Peyer's patch (tissue), 4 donors: ENCODE measurements around the gene EIF4B. TPM values are rescaled to one million over a fixed set of nuclear protein-coding genes. Genes with fewer than 3 reads are reported as not detected.

ENCODE experiments used
- DNase-seq, 3 donors: peaks; one replicate each; pipeline ENCODE4 v3.0.0-alpha.2; 2017 to 2019
- H3K27ac ChIP-seq, 4 donors: fragments of 200-600 bp; sonication (generic); one replicate each; pipeline ENCODE4 v1.5.1; 2016 to 2019
- H3K27me3 ChIP-seq, 2 donors: fragments of 200-600 bp; sonication (generic); one replicate each; pipeline ENCODE4 v1.5.1; 2019
- H3K36me3 ChIP-seq, 3 donors: fragments of 200-600 bp; sonication (generic); one replicate each; pipeline ENCODE4 v1.5.1; 2016 to 2019
- H3K4me1 ChIP-seq, 4 donors: fragments of 200-600 bp; sonication (generic); one replicate each; pipeline ENCODE4 v1.5.1; 2016 to 2019
- H3K4me3 ChIP-seq, 4 donors: fragments of 200-600 bp; sonication (generic); 1 replicate in 3 of 4; 2 replicates in 1 of 4; pipeline ENCODE4 v1.5.1; 2016 to 2019; ENCODE audit warnings: mild to moderate bottlenecking in 1 of 4
- H3K9me3 ChIP-seq, 4 donors: fragments of 200-600 bp; sonication (generic); one replicate each; pipeline ENCODE4 v1.5.1; 2016 to 2019; ENCODE audit warnings: mild to moderate bottlenecking in 1 of 4
- CTCF ChIP-seq, 6 experiments: fragments of 450-650 bp in 4 of 6; fragments of 200-600 bp in 2 of 6; sonication (generic) in 1 of 6; IDR thresholded peaks; one replicate each; pipeline ENCODE4 v1.5.1; 2017 to 2019; ENCODE audit warnings: antibody characterized with exemption in 6 of 6, mild to moderate bottlenecking in 3 of 6, moderate library complexity in 1 of 6
- POLR2A ChIP-seq, 2 donors: fragments of 450-650 bp; IDR thresholded peaks; one replicate each; pipeline ENCODE4 v1.5.1; 2017; ENCODE audit warnings: antibody characterized with exemption in 2 of 2, mild to moderate bottlenecking in 2 of 2, moderate library complexity in 2 of 2
- total RNA-seq, 4 donors: library from RNA; depleted of rRNA; stranded (reverse); fragments of >200 nt; gene quantifications; one replicate each; pipeline ENCODE4 v1.1.0, GENCODE V29; 2016

Gene EIF4B
- total RNA-seq, 4 donors from 2014 or later, result 234 to 531 (median 250) TPM

GRCh38 chr12:52976574-52977071 is 29.6 kb upstream of the EIF4B start:
- no peak for DNase-seq

GRCh38 chr12:52977170-52977569 is 29.1 kb upstream of the EIF4B start:
- Histone ChIP-seq H3K36me3 (no peaks in the 10 kb centered on the region), H3K4me3 (no peak overlapping the region), H3K9me3 (no peaks in the 10 kb centered on the region), H3K4me1 (peaks cover 0 to 16% (median 2%) of the 10 kb centered on the region in 4 donors), H3K27me3 (no peaks in the 10 kb centered on the region), H3K27ac (no peak overlapping the region)
- DNase-seq, result no peak
- TF ChIP-seq POLR2A (IDR thresholded peaks at IDR 0.05) (no peak), CTCF (IDR thresholded peaks at IDR 0.05) (no peak)

More at GRCh38 chr12:52976574-52977071, 29.6 kb upstream of the EIF4B start:
- Histone ChIP-seq H3K36me3 (no peaks in the 10 kb centered on the region), H3K4me1 (peaks cover 0 to 16% (median 2%) of the 10 kb centered on the region in 4 donors), H3K27me3 (no peaks in the 10 kb centered on the region), H3K27ac (no peak overlapping the region), H3K9me3 (no peaks in the 10 kb centered on the region), H3K4me3 (no peak overlapping the region)
- TF ChIP-seq POLR2A (IDR thresholded peaks at IDR 0.05), result no peak
- no peak for TF ChIP-seq CTCF (IDR thresholded peaks at IDR 0.05)

GRCh38 chr12:52980096-52980649 is 26.1 kb upstream of the EIF4B start:
- DNase-seq, result no peak
- Histone ChIP-seq H3K36me3 (no peaks in the 10 kb centered on the region), H3K4me3 (no peak overlapping the region), H3K27me3 (no peaks in the 10 kb centered on the region), H3K27ac (no peak overlapping the region), H3K9me3 (no peaks in the 10 kb centered on the region), H3K4me1 (peaks cover 0 to 7% (median 0%) of the 10 kb centered on the region in 4 donors)
- TF ChIP-seq POLR2A (IDR thresholded peaks at IDR 0.05) (no peak), CTCF (IDR thresholded peaks at IDR 0.05) (no peak)

- peak overlapping the region in 1 of 4 donors; percentile 41 for H3K27ac ChIP-seq
- H3K9me3 ChIP-seq, result no peaks in the 10 kb centered on the region
- no peak overlapping the region for H3K4me3 ChIP-seq
- peak; percentile 80 to 95 (median 85) for DNase-seq
- H3K4me1 ChIP-seq, result peaks cover 0 to under 1% (median 0%) of the 10 kb centered on the region in 4 donors
- TF ChIP-seq CTCF (IDR thresholded peaks at IDR 0.05) (peak; percentile 80 to 100 (median 98)), POLR2A (IDR thresholded peaks at IDR 0.05) (peak in 1 of 2 donors; percentile 22)
- H3K27me3 ChIP-seq, result no peaks in the 10 kb centered on the region
- no peaks in the 10 kb centered on the region for H3K36me3 ChIP-seq
These were observed 25.4 kb upstream of the EIF4B start for GRCh38 chr12:52980650-52981423.

GRCh38 chr12:52984136-52984535 is 22.1 kb upstream of the EIF4B start:
- DNase-seq, result no peak
- no peaks in the 10 kb centered on the region for H3K27me3 ChIP-seq
- TF ChIP-seq POLR2A (IDR thresholded peaks at IDR 0.05), result no peak
- TF ChIP-seq CTCF (IDR thresholded peaks at IDR 0.05), result peak in 1 of 6 experiments; percentile 10
- no peaks in the 10 kb centered on the region for H3K9me3 ChIP-seq
- H3K27ac ChIP-seq, result no peak overlapping the region
- no peak overlapping the region for H3K4me3 ChIP-seq
- H3K4me1 ChIP-seq, result peaks cover 0 to 6% (median 0%) of the 10 kb centered on the region in 4 donors
- H3K36me3 ChIP-seq, result no peaks in the 10 kb centered on the region
